GM19467 (cell line): ENCODE measurements around the gene CFAP298.
"Not testable (repeated sequence)": the region's sequence is repeated elsewhere in the genome, so short reads cannot be mapped to it uniquely, and the experiment has no call there.

Experiments
- ATAC-seq: cut with Tn5 transposase; IDR thresholded peaks from one replicate; pipeline ENCODE4 v1.9.1; 2021; ENCODE audit warnings: mild to moderate bottlenecking, moderate library complexity; ENCODE audit not compliant: unreplicated experiment

The CFAP298 gene

DNA sequence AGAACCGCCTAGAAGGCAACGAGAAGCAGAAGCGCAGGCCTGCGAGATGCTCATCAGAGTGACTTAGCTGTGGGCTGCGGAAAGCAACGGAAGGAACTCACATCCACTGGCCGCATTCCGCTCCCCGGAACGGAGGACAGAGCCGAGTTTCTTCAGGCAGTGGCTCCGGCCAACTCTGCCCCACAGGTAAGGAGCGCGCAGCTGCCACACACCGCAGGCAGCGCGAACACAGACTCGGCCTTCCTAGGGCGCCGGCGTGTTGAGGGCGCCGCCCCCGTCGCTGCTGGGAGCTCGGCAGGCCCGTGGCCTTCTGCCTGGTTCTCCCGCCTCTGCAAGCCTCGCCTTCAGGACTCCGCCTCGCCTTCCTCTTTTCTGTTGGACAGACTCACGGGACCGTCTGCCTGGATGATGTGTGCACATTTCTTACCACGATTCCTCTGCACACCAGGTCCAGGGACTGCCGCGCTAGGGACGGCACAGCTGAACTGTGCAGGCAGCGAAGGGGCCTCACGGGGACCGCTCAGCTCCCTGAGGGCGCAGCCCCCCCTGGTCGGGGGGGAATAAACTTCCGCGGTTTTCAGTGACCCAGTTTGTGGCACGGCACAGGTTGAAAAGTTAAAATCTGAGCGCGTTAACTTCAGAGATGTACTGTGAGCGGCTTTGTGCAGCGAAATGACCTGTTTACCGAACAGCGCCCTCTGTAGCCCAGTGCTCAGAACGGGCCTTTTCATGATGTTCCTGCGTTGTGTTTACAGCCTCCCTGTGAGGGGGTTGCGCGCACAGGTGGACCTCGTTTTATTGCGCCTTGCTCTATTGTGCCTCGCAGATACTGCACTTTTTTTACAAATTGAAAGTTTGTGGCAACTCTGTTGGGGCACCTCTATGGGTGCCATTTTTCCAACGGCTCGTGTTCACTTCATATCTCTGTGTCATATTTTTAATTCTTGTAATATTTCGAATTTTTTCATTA, 42.6 kb downstream of the CFAP298 start:
- peak; percentile 80 for ATAC-seq

DNA sequence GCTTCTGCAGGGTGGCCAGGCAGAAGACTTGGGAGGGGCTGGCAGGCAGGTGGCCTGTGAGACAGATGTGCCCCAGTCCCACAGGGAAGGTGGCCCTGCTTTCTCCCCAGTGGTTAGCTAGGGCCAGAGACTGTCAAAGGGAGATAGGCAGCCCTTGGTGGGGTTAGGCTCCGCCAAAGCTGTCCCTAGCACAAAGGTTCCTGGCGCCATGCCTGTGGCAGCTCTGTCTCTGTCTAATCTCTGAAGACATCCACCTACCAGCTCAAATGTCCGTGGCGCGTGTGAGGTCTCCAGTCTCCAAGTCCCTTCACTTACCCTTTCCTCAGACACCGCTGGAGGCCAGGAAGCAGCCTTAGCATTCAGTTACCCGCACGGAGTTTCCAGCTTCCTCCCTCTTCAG, 44.6 kb downstream of the CFAP298 start:
- ATAC-seq, result no peak

DNA sequence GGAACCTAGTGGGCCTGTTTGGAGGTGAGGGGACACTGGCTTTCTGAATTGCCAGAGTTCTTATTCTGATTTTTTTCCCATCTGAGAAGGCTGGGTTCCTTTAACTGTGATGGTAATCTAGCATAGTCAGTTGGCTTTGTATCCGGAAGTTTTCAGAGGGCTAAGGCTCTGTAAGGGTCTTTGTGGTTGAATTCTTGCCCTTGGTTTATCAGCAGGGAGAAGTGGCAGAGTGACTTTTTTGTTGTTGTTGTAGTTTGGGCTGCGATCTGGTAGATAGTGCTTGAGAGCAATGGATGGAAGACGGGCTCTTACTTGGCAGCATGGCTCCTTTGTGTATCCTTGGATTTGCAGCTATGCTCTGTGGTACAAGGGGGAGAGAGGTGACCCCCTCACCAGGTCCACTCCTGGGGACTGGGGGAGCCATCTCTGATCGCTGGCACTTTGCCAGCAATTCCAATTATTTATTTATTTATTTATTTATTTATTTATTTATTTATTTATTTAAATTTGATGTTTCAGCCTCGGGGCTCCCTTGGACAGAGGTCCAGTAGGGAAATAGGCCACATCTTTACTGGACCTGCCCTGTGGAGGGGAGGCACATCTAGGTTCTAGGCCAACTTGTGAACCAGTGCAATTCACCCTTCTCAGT, 45.3 kb downstream of the CFAP298 start:
- ATAC-seq, result no peak

DNA sequence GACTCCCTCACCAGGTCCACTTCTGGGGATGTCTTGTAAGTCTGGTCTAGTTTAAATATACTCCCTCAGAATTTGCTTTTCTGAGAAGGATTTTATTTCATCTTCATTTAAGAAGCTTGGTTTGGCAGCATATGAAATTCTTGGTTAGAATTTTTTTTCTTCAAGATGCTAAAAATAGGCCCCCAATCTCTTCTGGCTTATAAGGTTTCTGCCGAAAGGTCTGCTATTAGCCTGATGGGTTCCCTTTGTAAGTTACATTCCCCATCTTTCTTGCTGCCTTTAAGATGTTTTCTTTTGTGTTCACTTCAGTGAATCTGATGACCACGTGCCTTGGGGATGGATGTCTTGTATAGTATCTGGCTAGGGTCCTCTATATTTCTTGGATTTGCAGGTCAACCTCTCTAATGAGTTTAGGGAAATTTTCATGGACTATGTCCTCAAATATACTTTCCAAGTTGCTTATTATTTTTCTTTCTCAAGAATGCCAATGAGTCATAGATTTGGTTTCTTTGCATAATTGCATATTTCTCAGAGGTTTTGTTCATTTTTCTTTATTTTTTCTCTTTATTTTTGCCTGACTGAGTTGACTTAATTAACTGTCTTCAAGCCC, 46.2 kb downstream of the CFAP298 start:
- ATAC-seq, result no peak

DNA sequence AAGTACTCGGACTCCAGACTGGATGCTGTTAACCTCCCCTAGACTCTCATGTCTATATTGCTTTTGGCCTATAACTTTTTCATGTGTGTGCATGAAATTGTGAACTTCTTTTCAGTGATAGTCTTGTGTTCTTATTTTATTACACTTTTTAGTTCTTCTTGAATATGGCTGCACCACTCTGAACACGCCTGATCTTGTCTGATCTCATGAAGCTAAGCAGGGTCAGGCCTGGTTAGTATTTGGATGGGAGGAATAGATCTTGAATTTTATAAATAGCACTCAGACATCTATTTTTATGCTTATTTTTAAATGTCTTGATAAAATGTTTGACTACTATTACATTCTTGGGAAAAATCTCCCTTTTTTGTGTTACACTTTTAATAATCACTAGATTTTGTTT, 49.3 kb downstream of the CFAP298 start:
- no peak for ATAC-seq

DNA sequence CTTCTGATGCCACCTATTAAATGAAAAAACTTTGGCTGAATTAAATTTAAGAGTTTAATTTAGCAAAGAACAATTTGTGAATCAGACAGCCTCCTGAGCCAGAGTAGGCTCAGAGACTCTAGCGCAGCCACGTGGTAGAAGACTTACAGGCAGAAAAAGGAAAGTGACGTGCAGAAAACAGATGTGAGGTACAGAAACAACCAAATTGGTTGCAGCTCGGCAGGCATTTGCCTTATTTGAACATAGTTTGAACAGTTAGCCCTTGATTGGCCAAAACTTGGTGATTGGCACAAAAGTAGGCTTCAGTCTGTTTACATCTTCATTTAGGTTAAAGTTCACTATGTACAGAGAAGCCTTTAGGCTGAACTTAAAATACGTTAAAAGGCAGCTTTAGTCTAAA, 49.8 kb downstream of the CFAP298 start:
- no peak for ATAC-seq

GRCh38 chr21:32561476-32561875, 50.7 kb downstream of the CFAP298 start:
- ATAC-seq, result not testable (repeated sequence)

DNA sequence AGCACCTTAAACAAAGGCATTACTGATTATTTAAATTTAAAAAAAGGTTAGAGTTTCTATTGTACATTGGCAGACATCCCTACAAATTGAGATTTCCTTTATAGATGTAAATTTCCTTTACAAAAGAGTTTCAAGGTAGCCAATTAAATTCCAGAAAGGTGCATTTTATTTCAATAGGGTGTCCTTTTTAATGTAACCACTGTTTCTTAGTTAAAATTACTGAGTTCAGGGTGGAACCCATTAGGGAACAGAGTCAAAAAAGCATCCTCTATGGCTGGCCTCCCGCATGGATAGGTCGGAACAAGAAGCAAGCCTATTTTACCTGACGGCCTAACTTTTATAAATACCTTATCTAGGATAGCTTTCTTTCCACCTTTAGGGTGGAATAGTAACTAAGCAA, 51.3 kb downstream of the CFAP298 start:
- no peak for ATAC-seq

DNA sequence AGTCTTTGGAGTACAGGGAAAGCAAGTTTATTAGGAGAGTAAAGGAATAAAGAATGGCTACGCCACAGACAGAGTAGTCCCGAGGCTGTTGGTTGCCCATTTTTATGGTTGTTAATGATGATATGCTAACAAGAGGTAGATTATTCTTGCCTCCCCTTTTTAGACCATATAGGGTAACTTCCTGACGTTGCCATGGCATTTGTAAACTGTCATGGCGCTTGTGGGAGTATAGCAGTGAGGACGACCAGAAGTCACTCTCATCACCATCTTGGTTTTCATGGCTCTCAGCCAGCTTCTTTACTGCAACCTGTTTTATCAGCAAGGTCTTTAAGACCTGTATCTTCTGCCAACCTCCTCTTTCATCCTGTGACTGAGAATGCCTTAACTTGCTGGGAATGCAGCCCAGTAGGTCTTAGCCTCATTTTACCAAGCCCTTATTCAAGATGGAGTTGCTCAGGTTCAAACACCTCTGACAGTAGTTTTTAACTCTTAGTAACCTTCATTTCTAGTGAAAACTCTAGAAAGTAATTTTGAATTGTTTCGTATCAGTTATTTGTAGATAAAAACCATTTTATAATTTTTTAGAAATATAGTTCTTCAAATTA, 53.1 kb downstream of the CFAP298 start:
- ATAC-seq, result no peak

- no peak for ATAC-seq
Observed at GRCh38 chr21:32558106-32558505, 54.1 kb downstream of the CFAP298 start.

DNA sequence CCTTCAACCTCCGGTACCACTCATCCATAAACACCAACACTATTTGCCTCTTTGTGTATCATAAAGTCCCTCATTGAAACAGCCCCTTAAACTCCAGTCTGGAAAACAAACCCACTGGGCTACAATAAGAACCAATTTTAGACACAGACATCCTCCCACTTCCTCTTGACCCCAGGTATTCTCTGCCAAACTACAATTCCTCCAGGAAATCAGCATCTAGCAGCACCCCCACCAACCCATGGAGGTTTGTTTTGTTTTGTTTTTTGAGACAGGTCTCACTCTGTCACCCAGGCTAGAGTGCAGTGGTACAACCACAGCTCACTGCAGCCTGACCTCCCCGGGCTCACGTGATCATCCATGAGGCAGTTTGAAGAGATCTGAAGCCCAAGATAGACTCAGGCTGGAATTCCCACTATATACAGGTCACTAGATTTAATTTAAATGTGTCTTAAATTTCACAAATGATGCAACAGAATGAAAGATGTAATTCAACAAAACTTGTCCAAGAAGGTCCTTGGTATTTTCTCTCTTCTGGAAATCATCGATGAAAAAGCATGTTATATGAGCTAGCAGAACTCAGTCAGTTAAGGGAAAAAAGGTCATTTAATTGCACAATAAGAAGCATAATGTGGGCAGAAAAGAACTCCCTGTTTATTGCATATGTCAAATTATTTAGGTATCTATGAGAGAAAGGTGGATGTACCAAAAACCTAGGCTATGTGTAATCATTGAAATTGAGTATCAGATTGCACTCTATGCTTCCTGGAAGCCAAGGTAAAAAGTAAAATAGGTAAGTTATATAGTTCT, 57.1 kb downstream of the CFAP298 start:
- no peak for ATAC-seq

DNA sequence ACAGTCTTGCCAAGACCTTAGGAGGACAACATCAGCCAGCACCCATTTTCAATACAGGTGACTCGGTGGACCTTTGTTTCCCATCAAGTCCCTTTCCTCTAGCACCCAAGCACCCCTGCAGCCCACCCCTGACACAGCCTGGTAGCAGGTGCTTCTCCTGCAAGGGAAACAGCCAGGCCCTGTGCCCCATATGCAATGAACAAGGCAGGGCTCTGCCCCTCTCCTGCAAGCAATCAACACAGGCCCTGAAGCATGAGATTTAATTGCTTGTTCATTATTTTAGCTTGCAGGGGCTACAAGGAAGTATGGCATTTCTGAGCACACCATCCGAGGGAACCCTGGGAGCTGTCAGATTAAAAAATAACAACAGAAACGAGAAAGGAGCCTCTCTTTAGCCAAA, 62.3 kb downstream of the CFAP298 start:
- ATAC-seq, result no peak

GRCh38 chr21:32549440-32549839, 62.7 kb downstream of the CFAP298 start:
- ATAC-seq, result no peak
